Panc1 (cell line): ENCODE results near the gene NUCB2.

Experiments
- POLR2AphosphoS5 ChIP-seq: IDR thresholded peaks from 2 replicates; pipeline ENCODE4 v1.6.1; 2012; ENCODE audit warnings: mild to moderate bottlenecking, low read depth, low read length, moderate library complexity
- REST ChIP-seq, 2 experiments: IDR thresholded peaks; 2 replicates each; pipeline ENCODE4 v1.6.1; 2011 to 2012; ENCODE audit warnings: low read depth in 2 of 2, control low read depth in 1 of 2, low read length in 1 of 2, mild to moderate bottlenecking in 1 of 2, moderate library complexity in 1 of 2; ENCODE audit not compliant: insufficient read depth in 1 of 2
- SIN3A ChIP-seq: IDR thresholded peaks from 2 replicates; pipeline ENCODE4 v1.6.1; 2012; ENCODE audit warnings: low read depth, mild to moderate bottlenecking, low read length, moderate library complexity, borderline replicate concordance; ENCODE audit not compliant: insufficient read depth
- TF ChIP-seq, protein P1 (sequence below): fragments of 450-650 bp; IDR thresholded peaks from 2 replicates; pipeline ENCODE4 v1.5.1; 2017; ENCODE audit warnings: mild to moderate bottlenecking

DNA sequence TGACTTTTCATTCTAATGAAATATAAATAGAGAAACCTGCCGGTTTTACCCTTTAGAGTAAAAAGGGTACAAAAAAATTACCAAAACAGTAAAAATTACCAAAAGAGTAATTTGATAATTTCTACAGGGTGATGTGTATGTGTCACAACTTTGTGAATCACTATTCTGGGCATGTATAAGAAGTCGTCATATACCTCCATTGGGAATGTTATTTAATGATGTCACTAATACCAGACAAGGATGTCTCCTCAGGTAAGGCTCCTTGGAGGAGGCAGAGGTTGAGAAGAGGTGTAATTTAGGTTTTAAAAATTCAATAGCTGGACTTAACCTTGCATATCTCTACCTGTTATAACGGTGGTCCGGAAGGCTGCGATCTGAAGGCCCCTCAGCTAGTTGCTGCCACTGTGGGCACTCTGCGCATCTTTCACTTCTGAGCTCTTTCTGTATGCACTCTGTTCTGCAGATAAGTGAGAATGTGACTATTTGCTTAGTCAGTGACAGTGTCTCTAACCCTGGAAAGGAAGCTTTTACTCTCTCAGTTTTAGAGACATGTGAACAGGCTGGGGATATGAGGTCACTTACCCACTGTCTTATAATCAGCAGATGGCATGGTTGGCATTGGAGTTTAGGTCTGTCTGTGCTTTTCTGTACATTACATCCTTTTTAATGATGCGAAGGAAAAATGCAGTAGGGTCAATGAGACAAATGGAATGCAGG lies 74.1 kb downstream of the NUCB2 start:
- TF ChIP-seq POLR2AphosphoS5 (no peak), REST (IDR thresholded peaks at IDR 0.05; ENCODE audit: insufficient read depth in 1 of 2, low read depth in 2 of 2, low read length in 1 of 2) (no peak), SIN3A (no peak)
- TF ChIP-seq, protein P1, sequence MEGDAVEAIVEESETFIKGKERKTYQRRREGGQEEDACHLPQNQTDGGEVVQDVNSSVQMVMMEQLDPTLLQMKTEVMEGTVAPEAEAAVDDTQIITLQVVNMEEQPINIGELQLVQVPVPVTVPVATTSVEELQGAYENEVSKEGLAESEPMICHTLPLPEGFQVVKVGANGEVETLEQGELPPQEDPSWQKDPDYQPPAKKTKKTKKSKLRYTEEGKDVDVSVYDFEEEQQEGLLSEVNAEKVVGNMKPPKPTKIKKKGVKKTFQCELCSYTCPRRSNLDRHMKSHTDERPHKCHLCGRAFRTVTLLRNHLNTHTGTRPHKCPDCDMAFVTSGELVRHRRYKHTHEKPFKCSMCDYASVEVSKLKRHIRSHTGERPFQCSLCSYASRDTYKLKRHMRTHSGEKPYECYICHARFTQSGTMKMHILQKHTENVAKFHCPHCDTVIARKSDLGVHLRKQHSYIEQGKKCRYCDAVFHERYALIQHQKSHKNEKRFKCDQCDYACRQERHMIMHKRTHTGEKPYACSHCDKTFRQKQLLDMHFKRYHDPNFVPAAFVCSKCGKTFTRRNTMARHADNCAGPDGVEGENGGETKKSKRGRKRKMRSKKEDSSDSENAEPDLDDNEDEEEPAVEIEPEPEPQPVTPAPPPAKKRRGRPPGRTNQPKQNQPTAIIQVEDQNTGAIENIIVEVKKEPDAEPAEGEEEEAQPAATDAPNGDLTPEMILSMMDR, result no peak
